BE2C (cell line): Measurements from ENCODE around the gene LANCL1.
"Not testable (repeated sequence)": the region's sequence is repeated elsewhere in the genome, so short reads cannot be mapped to it uniquely, and the experiment has no call there.

ENCODE experiments used
- DNase-seq: peaks from one replicate; pipeline ENCODE4 v3.0.0-alpha.2; 2020
- H3K27me3 ChIP-seq: fragments of 250-450 bp; sonication (Bioruptor Pico); 2 replicates; pipeline ENCODE4 v1.5.1; 2020; ENCODE audit warnings: mild to moderate bottlenecking
- H3K36me3 ChIP-seq: fragments of 250-450 bp; sonication (Bioruptor Pico); 2 replicates; pipeline ENCODE4 v1.5.1; 2020; ENCODE audit warnings: mild to moderate bottlenecking
- H3K4me1 ChIP-seq: fragments of 250-450 bp; sonication (Bioruptor Pico); 2 replicates; pipeline ENCODE4 v1.5.1; 2020
- H3K4me3 ChIP-seq: 2 replicates; pipeline ENCODE4 v1.5.1; 2011; ENCODE audit warnings: low read depth, low read length
- H3K9me3 ChIP-seq: fragments of 250-450 bp; sonication (Bioruptor Pico); 2 replicates; pipeline ENCODE4 v1.5.1; 2020
- TF ChIP-seq, protein P1 (sequence below): IDR thresholded peaks from 2 replicates; pipeline ENCODE4 v1.5.1; 2012; ENCODE audit warnings: mild to moderate bottlenecking, low read depth, low read length

The LANCL1 gene

DNA sequence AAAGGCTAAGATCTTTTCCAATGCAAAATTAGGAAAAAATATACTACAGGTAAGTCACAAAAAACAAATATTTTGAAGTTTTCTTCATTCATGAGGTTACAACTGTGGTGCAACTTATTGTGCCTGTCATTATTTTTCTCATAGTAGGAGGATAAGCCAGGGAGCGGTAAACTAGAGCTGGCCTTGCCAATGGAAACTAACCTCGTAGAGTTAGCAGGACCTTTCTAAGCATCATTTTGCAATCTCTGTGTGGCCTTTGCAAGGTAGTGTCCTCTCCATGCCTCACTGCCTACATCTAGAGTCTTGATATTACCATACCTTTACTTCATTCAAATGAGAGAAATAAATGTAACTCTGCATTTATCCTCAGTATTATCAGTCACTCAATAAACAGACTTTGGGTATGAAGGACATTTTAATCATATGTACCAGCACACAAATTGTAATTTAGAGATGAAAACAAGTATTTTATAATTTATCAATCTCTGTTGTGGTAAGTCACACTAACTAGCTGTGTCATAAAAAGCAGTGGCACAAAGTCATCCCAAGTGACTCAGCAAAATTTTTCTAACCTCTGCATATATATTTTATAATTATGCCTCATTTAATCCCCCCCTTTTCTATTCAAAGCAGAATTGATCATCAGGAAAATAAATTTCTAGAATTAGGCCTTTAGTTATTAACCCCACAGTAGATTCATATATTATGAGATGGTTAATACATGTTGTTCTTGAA is 47.0 kb downstream of the LANCL1 start:
- Histone ChIP-seq H3K4me3 (no peak overlapping the region), H3K27me3 (no peaks in the 10 kb centered on the region), H3K4me1 (no peaks in the 10 kb centered on the region), H3K9me3 (no peaks in the 10 kb centered on the region), H3K36me3 (peaks cover 4% of the 10 kb centered on the region)
- no peak for DNase-seq
- TF ChIP-seq, protein P1, sequence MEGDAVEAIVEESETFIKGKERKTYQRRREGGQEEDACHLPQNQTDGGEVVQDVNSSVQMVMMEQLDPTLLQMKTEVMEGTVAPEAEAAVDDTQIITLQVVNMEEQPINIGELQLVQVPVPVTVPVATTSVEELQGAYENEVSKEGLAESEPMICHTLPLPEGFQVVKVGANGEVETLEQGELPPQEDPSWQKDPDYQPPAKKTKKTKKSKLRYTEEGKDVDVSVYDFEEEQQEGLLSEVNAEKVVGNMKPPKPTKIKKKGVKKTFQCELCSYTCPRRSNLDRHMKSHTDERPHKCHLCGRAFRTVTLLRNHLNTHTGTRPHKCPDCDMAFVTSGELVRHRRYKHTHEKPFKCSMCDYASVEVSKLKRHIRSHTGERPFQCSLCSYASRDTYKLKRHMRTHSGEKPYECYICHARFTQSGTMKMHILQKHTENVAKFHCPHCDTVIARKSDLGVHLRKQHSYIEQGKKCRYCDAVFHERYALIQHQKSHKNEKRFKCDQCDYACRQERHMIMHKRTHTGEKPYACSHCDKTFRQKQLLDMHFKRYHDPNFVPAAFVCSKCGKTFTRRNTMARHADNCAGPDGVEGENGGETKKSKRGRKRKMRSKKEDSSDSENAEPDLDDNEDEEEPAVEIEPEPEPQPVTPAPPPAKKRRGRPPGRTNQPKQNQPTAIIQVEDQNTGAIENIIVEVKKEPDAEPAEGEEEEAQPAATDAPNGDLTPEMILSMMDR, result no peak

GRCh38 chr2:210428393-210429179 is 48.0 kb downstream of the LANCL1 start:
- TF ChIP-seq, protein P1, result no peak
- no peaks in the 10 kb centered on the region for H3K27me3 ChIP-seq
- H3K4me1 ChIP-seq, result no peaks in the 10 kb centered on the region
- H3K4me3 ChIP-seq, result no peak overlapping the region
- H3K9me3 ChIP-seq, result no peaks in the 10 kb centered on the region
- peaks cover 4% of the 10 kb centered on the region; the same call in 1 of the 2 replicates for H3K36me3 ChIP-seq
- DNase-seq, result no peak

GRCh38 chr2:210427309-210427708 is 49.2 kb downstream of the LANCL1 start:
- DNase-seq, H3K27me3 ChIP-seq, H3K4me1 ChIP-seq, H3K36me3 ChIP-seq, H3K4me3 ChIP-seq, H3K9me3 ChIP-seq: not testable (repeated sequence)

DNA sequence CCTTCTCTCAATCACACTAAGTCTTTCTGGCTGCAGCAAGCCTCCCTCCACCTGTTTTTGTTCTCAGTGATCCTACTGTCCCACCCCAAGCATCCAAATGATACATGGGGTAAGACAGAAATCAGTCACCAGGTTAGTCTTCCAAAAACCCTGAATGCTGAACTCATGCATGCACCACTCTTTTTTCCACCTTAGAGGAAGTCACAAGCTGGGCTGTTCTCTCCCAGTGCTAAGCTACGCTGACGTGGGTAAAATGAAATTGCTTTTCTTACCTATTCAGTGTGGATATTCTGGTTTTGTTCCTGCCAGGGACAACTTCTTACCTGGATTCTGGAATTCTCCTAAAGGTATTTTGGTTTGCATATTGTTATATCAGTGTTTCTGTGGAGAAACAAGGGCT is 54.2 kb downstream of the LANCL1 start:
- no peak for DNase-seq
- no peaks in the 10 kb centered on the region for H3K9me3 ChIP-seq
- no peaks in the 10 kb centered on the region for H3K27me3 ChIP-seq
- TF ChIP-seq, protein P1, result no peak
- H3K36me3 ChIP-seq, result no peaks in the 10 kb centered on the region
- no peak overlapping the region for H3K4me3 ChIP-seq
- no peaks in the 10 kb centered on the region for H3K4me1 ChIP-seq

GRCh38 chr2:210421916-210422315 is 54.6 kb downstream of the LANCL1 start:
- TF ChIP-seq, protein P1, result no peak
- no peak for DNase-seq
- no peaks in the 10 kb centered on the region for H3K4me1 ChIP-seq
- no peak overlapping the region for H3K4me3 ChIP-seq
- no peaks in the 10 kb centered on the region for H3K27me3 ChIP-seq
- H3K9me3 ChIP-seq, result no peaks in the 10 kb centered on the region
- no peaks in the 10 kb centered on the region for H3K36me3 ChIP-seq

- no peaks in the 10 kb centered on the region for H3K36me3 ChIP-seq
Measured at GRCh38 chr2:210412660-210413059, 63.9 kb downstream of the LANCL1 start.

More at GRCh38 chr2:210412660-210413059, 63.9 kb downstream of the LANCL1 start:
- Histone ChIP-seq H3K4me1 (no peaks in the 10 kb centered on the region), H3K27me3 (no peaks in the 10 kb centered on the region), H3K4me3 (no peak overlapping the region), H3K9me3 (no peaks in the 10 kb centered on the region)
- no peak for DNase-seq
- TF ChIP-seq, protein P1, result no peak
